ENCODE data around the gene KCNJ1. TPM values are rescaled to one million over a fixed set of nuclear protein-coding genes. Genes with fewer than 3 reads are reported as not detected.

KCNJ1 gene
- total and polyA plus RNA-seq, 9 of the 15 experiments (the other 6 are each of a cell fraction or from before 2014, with no cell fraction given): not detected

DNA sequence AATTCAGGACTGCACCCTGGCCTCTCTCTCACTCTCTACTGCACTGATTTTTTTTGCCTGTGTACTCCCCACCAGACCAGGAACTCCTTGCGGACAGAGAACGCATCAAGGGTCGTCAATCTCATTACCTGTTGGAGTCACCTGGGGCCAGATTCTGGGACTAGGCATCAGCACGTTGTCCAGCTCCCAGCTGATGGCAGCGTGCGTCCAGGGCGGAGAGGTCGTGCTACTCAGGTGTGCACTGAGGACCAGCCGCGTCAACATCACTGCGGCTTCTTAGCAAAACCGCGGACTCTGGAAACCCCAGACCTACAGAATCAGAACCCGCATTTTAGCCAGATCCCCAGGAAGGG, 37.2 kb upstream of the KCNJ1 start:
- Histone ChIP-seq H3K4me1 (replicated peaks in 1 of 2; ENCODE audit: control insufficient read depth in 2 of 2, insufficient read depth in 2 of 2, low read length in 2 of 2) (0 out of 5 replicates have a peak, but pooled peaks cover 0 to 4% of the 10 kb centered on the region in 2 experiments), H3K9me1 (ENCODE audit: control insufficient read depth, insufficient read depth, low read length) (no peaks in the 10 kb centered on the region), H3K9me3 (replicated peaks; ENCODE audit: control insufficient read depth, insufficient read depth, low read depth, low read length) (no peaks in the 10 kb centered on the region), H2AFZ (ENCODE audit: low read depth, low read length) (no peak overlapping the region), H3K27me3 (ENCODE audit: control insufficient read depth in 2 of 2, insufficient read depth in 2 of 2, low read length in 2 of 2) (peaks cover 11 to 36% of the 10 kb centered on the region in 2 experiments), H3K9ac (ENCODE audit: insufficient read depth in 1 of 2, low read depth in 2 of 2, low read length in 2 of 2) (no peak overlapping the region), H3K4me2 (ENCODE audit: insufficient read depth, low read length) (no peak overlapping the region), H3K79me2 (ENCODE audit: control insufficient read depth, insufficient read depth, low read length) (no peaks in the 10 kb centered on the region), H3K36me3 (ENCODE audit: control insufficient read depth, insufficient read depth, low read length) (no peaks in the 10 kb centered on the region), H3K4me3 (no peak overlapping the region), H3K27ac (ENCODE audit: extremely low read depth, low read depth, low read length) (no peak overlapping the region), H4K20me1 (replicated peaks; ENCODE audit: control insufficient read depth, insufficient read depth, low read length) (no peaks in the 10 kb centered on the region; the same call in 1 of the 2 replicates)
- WGBS (ENCODE audit: insufficient coverage, low coverage, missing lambda C conversion rate): 23% methylated on average over 14 of the region's 14 CpGs
- in situ Hi-C loops (cut with MboI): no loop called here
- no TSS peak for BruUV-seq (replicated peaks)
- intact Hi-C loops (cut with micrococcal nuclease): no loop called here
- ATAC-seq (no peak), DNase-seq (ENCODE audit: extremely low read depth in 1 of 4, low spot score in 3 of 4) (no peak), FAIRE-seq (no peak)
- ChIA-PET CTCF (ENCODE audit: low intra/inter-chr PET ratio) (no interaction called here), POLR2A (no interaction called here)
- TF ChIP-seq, protein P1, sequence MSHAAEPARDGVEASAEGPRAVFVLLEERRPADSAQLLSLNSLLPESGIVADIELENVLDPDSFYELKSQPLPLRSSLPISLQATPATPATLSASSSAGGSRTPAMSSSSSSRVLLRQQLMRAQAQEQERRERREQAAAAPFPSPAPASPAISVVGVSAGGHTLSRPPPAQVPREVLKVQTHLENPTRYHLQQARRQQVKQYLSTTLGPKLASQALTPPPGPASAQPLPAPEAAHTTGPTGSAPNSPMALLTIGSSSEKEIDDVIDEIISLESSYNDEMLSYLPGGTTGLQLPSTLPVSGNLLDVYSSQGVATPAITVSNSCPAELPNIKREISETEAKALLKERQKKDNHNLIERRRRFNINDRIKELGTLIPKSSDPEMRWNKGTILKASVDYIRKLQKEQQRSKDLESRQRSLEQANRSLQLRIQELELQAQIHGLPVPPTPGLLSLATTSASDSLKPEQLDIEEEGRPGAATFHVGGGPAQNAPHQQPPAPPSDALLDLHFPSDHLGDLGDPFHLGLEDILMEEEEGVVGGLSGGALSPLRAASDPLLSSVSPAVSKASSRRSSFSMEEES (CRISPR knock-in tag; IDR thresholded peaks at IDR 0.05): no peak
- TF ChIP-seq NR2C2 (CRISPR knock-in tag; IDR thresholded peaks at IDR 0.05): no peak
- no peak for TF ChIP-seq NR2C2 (tag; IDR thresholded peaks at IDR 0.05)
